GM23338 (cell line): ENCODE data around the gene TRIM24. TPM values are rescaled to one million over a fixed set of nuclear protein-coding genes. Genes with fewer than 3 reads are reported as not detected.

Experiments used
- ATAC-seq: fragments of 200-7000 bp; cut with Tn5 transposase; 3 replicates; pipeline ENCODE4 v1.9.1; 2020
- DNase-seq: peaks from one replicate; pipeline ENCODE4 v3.0.0-alpha.2; 2015; ENCODE audit warnings: low spot score
- H2AFZ ChIP-seq: fragments of 200-600 bp; sonication (generic); 2 replicates; pipeline ENCODE4 v1.8.0; 2016; ENCODE audit warnings: antibody characterized with exemption, mild to moderate bottlenecking, moderate library complexity
- H3F3A ChIP-seq: fragments of 200-600 bp; sonication (generic); replicated peaks from 2 replicates; pipeline ENCODE4 v1.8.0; 2017; ENCODE audit warnings: antibody characterized with exemption, mixed run types, low read depth
- H3K27ac ChIP-seq: fragments of 200-600 bp; sonication (generic); 2 replicates; pipeline ENCODE4 v1.6.1; 2016; ENCODE audit warnings: low read depth
- H3K27me3 ChIP-seq: fragments of 200-600 bp; sonication (generic); 2 replicates; pipeline ENCODE4 v1.8.0; 2016; ENCODE audit warnings: mild to moderate bottlenecking, mixed run types, moderate library complexity; ENCODE audit not compliant: insufficient read depth
- H3K36me3 ChIP-seq: fragments of 200-600 bp; sonication (generic); 2 replicates; pipeline ENCODE4 v1.8.0; 2016; ENCODE audit warnings: mild to moderate bottlenecking; ENCODE audit not compliant: insufficient read depth
- H3K4me1 ChIP-seq: fragments of 200-600 bp; sonication (generic); 2 replicates; pipeline ENCODE4 v1.8.0; 2016; ENCODE audit warnings: mild to moderate bottlenecking, moderate library complexity; ENCODE audit not compliant: insufficient read depth
- H3K4me2 ChIP-seq: fragments of 200-600 bp; sonication (generic); 2 replicates; pipeline ENCODE4 v1.7.1; 2017; ENCODE audit warnings: mixed run types
- H3K4me3 ChIP-seq: fragments of 200-600 bp; sonication (generic); 2 replicates; pipeline ENCODE4 v1.6.1; 2016; ENCODE audit warnings: mixed run types
- H3K79me2 ChIP-seq: fragments of 200-600 bp; sonication (generic); replicated peaks from 2 replicates; pipeline ENCODE4 v1.8.0; 2017; ENCODE audit warnings: mild to moderate bottlenecking; ENCODE audit not compliant: insufficient read depth
- H3K9me2 ChIP-seq: fragments of 200-600 bp; sonication (generic); 2 replicates; pipeline ENCODE4 v1.8.0; 2017; ENCODE audit not compliant: insufficient read depth
- H4K20me1 ChIP-seq: fragments of 200-600 bp; sonication (generic); replicated peaks from 2 replicates; pipeline ENCODE4 v1.8.0; 2017; ENCODE audit warnings: mild to moderate bottlenecking; ENCODE audit not compliant: insufficient read depth
- H3K27ac Mint-ChIP-seq: 2 replicates; pipeline ENCODE4 v1.8.0; 2020; ENCODE audit warnings: inconsistent platforms, mild to moderate bottlenecking, moderate library complexity, mixed read lengths
- H3K27me3 Mint-ChIP-seq: 3 replicates; pipeline ENCODE4 v1.8.0; 2022; ENCODE audit warnings: low read depth, mild to moderate bottlenecking, moderate library complexity, mixed read lengths, inconsistent platforms; ENCODE audit not compliant: insufficient read depth, poor library complexity
- H3K36me3 Mint-ChIP-seq: 3 replicates; pipeline ENCODE4 v1.8.0; 2021; ENCODE audit warnings: low read depth, mild to moderate bottlenecking, inconsistent platforms, moderate library complexity, mixed read lengths
- H3K4me1 Mint-ChIP-seq: 3 replicates; pipeline ENCODE4 v1.8.0; 2020; ENCODE audit warnings: mild to moderate bottlenecking, inconsistent platforms, mixed read lengths
- H3K4me3 Mint-ChIP-seq: 3 replicates; pipeline ENCODE4 v1.8.0; 2021; ENCODE audit warnings: moderate library complexity, mild to moderate bottlenecking, inconsistent platforms, mixed read lengths
- H3K9me3 Mint-ChIP-seq: 3 replicates; pipeline ENCODE4 v1.8.0; 2020; ENCODE audit warnings: moderate library complexity, mild to moderate bottlenecking, inconsistent platforms, mixed read lengths
- CREB1 ChIP-seq: fragments of 250-450 bp; sonication (Bioruptor Pico); IDR thresholded peaks from 2 replicates; pipeline ENCODE4 v1.5.0; 2020; ENCODE audit warnings: low read depth, mild to moderate bottlenecking, moderate library complexity
- CTCF ChIP-seq, 2 experiments: fragments of 200-600 bp in 1 of 2; sonication (generic) in 1 of 2; conservative IDR thresholded peaks; 2 replicates each; pipeline versions ENCODE4 v1.5.1 to v1.6.1; 2016 to 2017; ENCODE audit warnings: antibody characterized with exemption in 2 of 2, low read depth in 2 of 2, mild to moderate bottlenecking in 2 of 2, moderate library complexity in 1 of 2
- ETS1 ChIP-seq: IDR thresholded peaks from 2 replicates; pipeline ENCODE4 v1.6.1; 2016; ENCODE audit warnings: antibody characterized with exemption
- EZH2 ChIP-seq: fragments of 200-600 bp; sonication (generic); IDR thresholded peaks from one replicate; pipeline ENCODE4 v1.8.0; 2017; ENCODE audit warnings: antibody characterized with exemption, mild to moderate bottlenecking, low read depth; ENCODE audit not compliant: unreplicated experiment
- EZH2phosphoT487 ChIP-seq: fragments of 200-600 bp; sonication (generic); IDR thresholded peaks from one replicate; pipeline ENCODE4 v1.8.1; 2018; ENCODE audit warnings: antibody characterized with exemption; ENCODE audit not compliant: unreplicated experiment
- JUNB ChIP-seq: IDR thresholded peaks from one replicate; pipeline ENCODE4 v1.6.1; 2016; ENCODE audit warnings: antibody characterized with exemption; ENCODE audit not compliant: unreplicated experiment
- NANOG ChIP-seq: IDR thresholded peaks from 2 replicates; pipeline ENCODE4 v1.6.1; 2016; ENCODE audit warnings: antibody characterized with exemption, borderline replicate concordance
- POLR2AphosphoS5 ChIP-seq: IDR thresholded peaks from 2 replicates; pipeline ENCODE4 v1.6.1; 2016; ENCODE audit warnings: antibody characterized with exemption, low read depth
- STAT1 ChIP-seq: IDR thresholded peaks from one replicate; pipeline ENCODE4 v1.6.1; 2016; ENCODE audit warnings: antibody characterized with exemption; ENCODE audit not compliant: unreplicated experiment
- ZNF114 ChIP-seq: fragments of 250-450 bp; sonication (Bioruptor Pico); IDR thresholded peaks from 2 replicates; pipeline ENCODE4 v1.5.0; 2020; ENCODE audit warnings: mild to moderate bottlenecking, moderate library complexity
- ZNF331 ChIP-seq: fragments of 250-450 bp; sonication (Bioruptor Pico); IDR thresholded peaks from 2 replicates; pipeline ENCODE4 v1.5.0; 2020; ENCODE audit warnings: low read depth, mild to moderate bottlenecking, moderate library complexity
- polyA plus RNA-seq: library from polyadenylated mRNA; unstranded; fragments of >200 nt; fragmentation: Nextera tagmentation; extraction: Ambion mirVana; gene quantifications from 2 replicates; pipeline ENCODE4 v1.2.1, GENCODE V29; 2016
- total RNA-seq: library from RNA; depleted of rRNA; stranded (reverse); fragments of >200 nt; shearing (Covaris generic); gene quantifications from 2 replicates; pipeline ENCODE4 v1.2.3, GENCODE V29; 2014
- TF ChIP-seq, protein P1 (sequence below): IDR thresholded peaks from one replicate; pipeline ENCODE4 v1.6.1; 2018; ENCODE audit warnings: antibody characterized with exemption; ENCODE audit not compliant: unreplicated experiment

TRIM24 gene
- total and polyA plus RNA-seq, 2 experiments from 2014 or later = 67.0 to 120 TPM

- no peak for TF ChIP-seq CTCF (conservative IDR thresholded peaks at IDR 0.05; ENCODE audit: low read depth in 2 of 2)
- no peak for TF ChIP-seq STAT1
- no peak for TF ChIP-seq ETS1
- no peak for TF ChIP-seq JUNB
- no peak for TF ChIP-seq EZH2phosphoT487
- no peak for TF ChIP-seq ZNF114 (CRISPR knock-in tag)
- TF ChIP-seq, protein P1, sequence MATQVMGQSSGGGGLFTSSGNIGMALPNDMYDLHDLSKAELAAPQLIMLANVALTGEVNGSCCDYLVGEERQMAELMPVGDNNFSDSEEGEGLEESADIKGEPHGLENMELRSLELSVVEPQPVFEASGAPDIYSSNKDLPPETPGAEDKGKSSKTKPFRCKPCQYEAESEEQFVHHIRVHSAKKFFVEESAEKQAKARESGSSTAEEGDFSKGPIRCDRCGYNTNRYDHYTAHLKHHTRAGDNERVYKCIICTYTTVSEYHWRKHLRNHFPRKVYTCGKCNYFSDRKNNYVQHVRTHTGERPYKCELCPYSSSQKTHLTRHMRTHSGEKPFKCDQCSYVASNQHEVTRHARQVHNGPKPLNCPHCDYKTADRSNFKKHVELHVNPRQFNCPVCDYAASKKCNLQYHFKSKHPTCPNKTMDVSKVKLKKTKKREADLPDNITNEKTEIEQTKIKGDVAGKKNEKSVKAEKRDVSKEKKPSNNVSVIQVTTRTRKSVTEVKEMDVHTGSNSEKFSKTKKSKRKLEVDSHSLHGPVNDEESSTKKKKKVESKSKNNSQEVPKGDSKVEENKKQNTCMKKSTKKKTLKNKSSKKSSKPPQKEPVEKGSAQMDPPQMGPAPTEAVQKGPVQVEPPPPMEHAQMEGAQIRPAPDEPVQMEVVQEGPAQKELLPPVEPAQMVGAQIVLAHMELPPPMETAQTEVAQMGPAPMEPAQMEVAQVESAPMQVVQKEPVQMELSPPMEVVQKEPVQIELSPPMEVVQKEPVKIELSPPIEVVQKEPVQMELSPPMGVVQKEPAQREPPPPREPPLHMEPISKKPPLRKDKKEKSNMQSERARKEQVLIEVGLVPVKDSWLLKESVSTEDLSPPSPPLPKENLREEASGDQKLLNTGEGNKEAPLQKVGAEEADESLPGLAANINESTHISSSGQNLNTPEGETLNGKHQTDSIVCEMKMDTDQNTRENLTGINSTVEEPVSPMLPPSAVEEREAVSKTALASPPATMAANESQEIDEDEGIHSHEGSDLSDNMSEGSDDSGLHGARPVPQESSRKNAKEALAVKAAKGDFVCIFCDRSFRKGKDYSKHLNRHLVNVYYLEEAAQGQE = no peak
- no peak for TF ChIP-seq ZNF331
These were observed 127.4 kb downstream of the TRIM24 start (continued) for GRCh38 chr7:138587485-138587884.

GRCh38 chr7:138588986-138589385, 128.9 kb downstream of the TRIM24 start:
- Histone ChIP-seq H3K27ac (0 out of 2 replicates have a peak overlapping the region, but pooled peaks have one; percentile 30), H3K27me3 (no peaks in the 10 kb centered on the region), H2AFZ (no peak overlapping the region), H3K36me3 (peaks cover 21% of the 10 kb centered on the region; the same call in 1 of the 2 replicates), H3K4me1 (no peaks in the 10 kb centered on the region; the same call in 1 of the 2 replicates), H3K79me2 (no peaks in the 10 kb centered on the region), H3K9me2 (no peaks in the 10 kb centered on the region), H3F3A (0 out of 2 replicates have a peak, but pooled peaks cover 2% of the 10 kb centered on the region), H3K4me3 (no peak overlapping the region), H4K20me1 (no peaks in the 10 kb centered on the region), H3K4me2 (no peak overlapping the region)
- H3K9me3 Mint-ChIP-seq = no peaks in the 10 kb centered on the region
- peaks cover 10% of the 10 kb centered on the region for H3K27me3 Mint-ChIP-seq
- ATAC-seq = no peak
- peaks cover 11% of the 10 kb centered on the region for H3K4me1 Mint-ChIP-seq
- H3K36me3 Mint-ChIP-seq = peaks cover 44% of the 10 kb centered on the region
- no peak overlapping the region for H3K4me3 Mint-ChIP-seq
- DNase-seq = no peak
- H3K27ac Mint-ChIP-seq = no peak overlapping the region; the same call in 1 of the 2 replicates
- no peak for TF ChIP-seq CTCF (conservative IDR thresholded peaks at IDR 0.05; ENCODE audit: low read depth in 2 of 2)
- TF ChIP-seq POLR2AphosphoS5 = no peak
- TF ChIP-seq NANOG = no peak
- no peak for TF ChIP-seq EZH2
- TF ChIP-seq ZNF114 (CRISPR knock-in tag) = no peak
- TF ChIP-seq ETS1 = no peak
- TF ChIP-seq EZH2phosphoT487 = no peak
- TF ChIP-seq STAT1 = no peak
- no peak for TF ChIP-seq CREB1 (CRISPR knock-in tag)
